WTC11 (cell line): ENCODE results near the gene DCST2. TPM values are rescaled to one million over a fixed set of nuclear protein-coding genes. Genes with fewer than 3 reads are reported as not detected.
A peak's percentile ranks its signal among the peaks of the same experiment; 100 is the strongest.

ENCODE experiments used
- ATAC-seq: fragments of 200-7000 bp; cut with Tn5 transposase; 2 replicates; pipeline ENCODE4 v1.10.0; 2021; ENCODE audit warnings: mild to moderate bottlenecking, moderate library complexity
- CTCF ChIA-PET: fragments of 300-600 bp; sonication (Branson Sonifier 250); formaldehyde crosslinking; loops from one replicate; lab custom pipeline; 2021; ENCODE audit warnings: antibody characterized with exemption; lab: Charles Lee
- POLR2A ChIA-PET: fragments of 350-600 bp; sonication (Branson Sonifier 250); formaldehyde crosslinking; loops from one replicate; lab custom pipeline; 2021; ENCODE audit warnings: antibody characterized with exemption; lab: Charles Lee
- DNase-seq: peaks from one replicate; pipeline ENCODE4 v3.0.0; 2021; ENCODE audit warnings: low spot score
- H3K27ac Mint-ChIP-seq: 2 replicates; pipeline ENCODE4 v1.8.0; 2021; ENCODE audit warnings: mixed read lengths
- H3K27me3 Mint-ChIP-seq: 2 replicates; pipeline ENCODE4 v1.8.0; 2021; ENCODE audit warnings: low read depth, mild to moderate bottlenecking, moderate library complexity, mixed read lengths
- H3K36me3 Mint-ChIP-seq: 2 replicates; pipeline ENCODE4 v1.8.0; 2021; ENCODE audit warnings: mixed read lengths
- H3K4me1 Mint-ChIP-seq: 2 replicates; pipeline ENCODE4 v1.8.0; 2022; ENCODE audit warnings: mixed read lengths
- H3K4me3 Mint-ChIP-seq: 2 replicates; pipeline ENCODE4 v1.8.0; 2021; ENCODE audit warnings: mild to moderate bottlenecking, moderate library complexity, mixed read lengths
- H3K9me3 Mint-ChIP-seq: 2 replicates; pipeline ENCODE4 v1.8.0; 2021; ENCODE audit warnings: mixed read lengths
- CBFB ChIP-seq: sonication (generic); formaldehyde crosslinking; IDR thresholded peaks from 2 replicates; pipeline ENCODE4 v1.8.1; 2022; ENCODE audit warnings: mild to moderate bottlenecking, low read depth, missing genetic modification reagents
- ELF4 ChIP-seq: sonication (generic); formaldehyde crosslinking; IDR thresholded peaks from 2 replicates; pipeline ENCODE4 v1.8.1; 2022; ENCODE audit warnings: low read depth, mild to moderate bottlenecking, moderate library complexity, missing genetic modification reagents
- FOXP1 ChIP-seq: sonication (generic); formaldehyde crosslinking; IDR thresholded peaks from 2 replicates; pipeline ENCODE4 v1.8.0; 2022; ENCODE audit warnings: missing genetic modification reagents, mild to moderate bottlenecking, moderate library complexity, borderline replicate concordance
- GRHL2 ChIP-seq: fragments of 250-450 bp; sonication (Bioruptor Pico); IDR thresholded peaks from 2 replicates; pipeline ENCODE4 v1.8.0; 2022; ENCODE audit warnings: mild to moderate bottlenecking, moderate library complexity; ENCODE audit not compliant: insufficient replicate concordance, severe bottlenecking
- JAZF1 ChIP-seq: fragments of 250-450 bp; sonication (Bioruptor Pico); IDR thresholded peaks from 2 replicates; pipeline ENCODE4 v1.9.0; 2021; ENCODE audit warnings: moderate library complexity, mild to moderate bottlenecking, inconsistent platforms
- KAT7 ChIP-seq: sonication (generic); formaldehyde crosslinking; IDR thresholded peaks from 2 replicates; pipeline ENCODE4 v1.8.1; 2023; ENCODE audit warnings: missing genetic modification reagents, mild to moderate bottlenecking, borderline replicate concordance
- MXD4 ChIP-seq: fragments of 250-450 bp; sonication (Bioruptor Pico); IDR thresholded peaks from 2 replicates; pipeline ENCODE4 v1.8.0; 2021; ENCODE audit warnings: mild to moderate bottlenecking, moderate library complexity, borderline replicate concordance
- MYBL2 ChIP-seq: sonication (generic); formaldehyde crosslinking; IDR thresholded peaks from 2 replicates; pipeline ENCODE4 v1.8.1; 2023; ENCODE audit warnings: mild to moderate bottlenecking, moderate library complexity, missing genetic modification reagents
- NR2C2 ChIP-seq: sonication (generic); formaldehyde crosslinking; IDR thresholded peaks from 2 replicates; pipeline ENCODE4 v1.8.0; 2022; ENCODE audit warnings: mild to moderate bottlenecking, missing genetic modification reagents
- NR3C1 ChIP-seq: sonication (generic); formaldehyde crosslinking; conservative IDR thresholded peaks from 2 replicates; pipeline ENCODE4 v1.8.1; 2023; ENCODE audit warnings: low read depth, mild to moderate bottlenecking, missing genetic modification reagents
- RELA ChIP-seq: sonication (generic); formaldehyde crosslinking; IDR thresholded peaks from 2 replicates; pipeline ENCODE4 v1.8.1; 2022; ENCODE audit warnings: missing genetic modification reagents, mild to moderate bottlenecking, borderline replicate concordance
- SP1 ChIP-seq: sonication (generic); formaldehyde crosslinking; conservative IDR thresholded peaks from 2 replicates; pipeline ENCODE4 v1.8.1; 2022; ENCODE audit warnings: missing genetic modification reagents
- TP53 ChIP-seq: sonication (generic); formaldehyde crosslinking; IDR thresholded peaks from 2 replicates; pipeline ENCODE4 v1.8.1; 2023; ENCODE audit warnings: mild to moderate bottlenecking, missing genetic modification reagents
- ZNF396 ChIP-seq: fragments of 250-450 bp; sonication (Bioruptor Pico); IDR thresholded peaks from 2 replicates; pipeline ENCODE4 v1.8.0; 2021; ENCODE audit warnings: mild to moderate bottlenecking, moderate library complexity, borderline replicate concordance
- ZNF416 ChIP-seq: fragments of 250-450 bp; sonication (Bioruptor Pico); IDR thresholded peaks from 2 replicates; pipeline ENCODE4 v1.9.0; 2021; ENCODE audit warnings: mild to moderate bottlenecking, inconsistent platforms
- total RNA-seq: library from RNA; stranded (reverse); gene quantifications from 3 replicates; pipeline ENCODE4 v1.2.3, GENCODE V29; 2021
- TF ChIP-seq, protein P1 (sequence below): sonication (generic); formaldehyde crosslinking; conservative IDR thresholded peaks from 2 replicates; pipeline ENCODE4 v1.8.1; 2022; ENCODE audit warnings: mild to moderate bottlenecking, missing genetic modification reagents
- TF ChIP-seq, protein P2 (sequence below): fragments of 250-450 bp; sonication (Bioruptor Pico); IDR thresholded peaks from 2 replicates; pipeline ENCODE4 v1.9.0; 2021; ENCODE audit warnings: mild to moderate bottlenecking, borderline replicate concordance
- TF ChIP-seq, protein P3 (sequence below): sonication (generic); formaldehyde crosslinking; IDR thresholded peaks from 2 replicates; pipeline ENCODE4 v1.8.1; 2022; ENCODE audit warnings: missing genetic modification reagents, borderline replicate concordance
- TF ChIP-seq, protein P4 (sequence below): fragments of 250-450 bp; sonication (Bioruptor Pico); conservative IDR thresholded peaks from 2 replicates; pipeline ENCODE4 v1.9.0; 2021; ENCODE audit warnings: mild to moderate bottlenecking
- TF ChIP-seq, protein P5 (sequence below): fragments of 250-450 bp; sonication (Bioruptor Pico); IDR thresholded peaks from 2 replicates; pipeline ENCODE4 v1.9.0; 2021; ENCODE audit warnings: mild to moderate bottlenecking

The DCST2 gene
- total RNA-seq, 1 experiment from 2014 or later, result 0.83 TPM

DNA sequence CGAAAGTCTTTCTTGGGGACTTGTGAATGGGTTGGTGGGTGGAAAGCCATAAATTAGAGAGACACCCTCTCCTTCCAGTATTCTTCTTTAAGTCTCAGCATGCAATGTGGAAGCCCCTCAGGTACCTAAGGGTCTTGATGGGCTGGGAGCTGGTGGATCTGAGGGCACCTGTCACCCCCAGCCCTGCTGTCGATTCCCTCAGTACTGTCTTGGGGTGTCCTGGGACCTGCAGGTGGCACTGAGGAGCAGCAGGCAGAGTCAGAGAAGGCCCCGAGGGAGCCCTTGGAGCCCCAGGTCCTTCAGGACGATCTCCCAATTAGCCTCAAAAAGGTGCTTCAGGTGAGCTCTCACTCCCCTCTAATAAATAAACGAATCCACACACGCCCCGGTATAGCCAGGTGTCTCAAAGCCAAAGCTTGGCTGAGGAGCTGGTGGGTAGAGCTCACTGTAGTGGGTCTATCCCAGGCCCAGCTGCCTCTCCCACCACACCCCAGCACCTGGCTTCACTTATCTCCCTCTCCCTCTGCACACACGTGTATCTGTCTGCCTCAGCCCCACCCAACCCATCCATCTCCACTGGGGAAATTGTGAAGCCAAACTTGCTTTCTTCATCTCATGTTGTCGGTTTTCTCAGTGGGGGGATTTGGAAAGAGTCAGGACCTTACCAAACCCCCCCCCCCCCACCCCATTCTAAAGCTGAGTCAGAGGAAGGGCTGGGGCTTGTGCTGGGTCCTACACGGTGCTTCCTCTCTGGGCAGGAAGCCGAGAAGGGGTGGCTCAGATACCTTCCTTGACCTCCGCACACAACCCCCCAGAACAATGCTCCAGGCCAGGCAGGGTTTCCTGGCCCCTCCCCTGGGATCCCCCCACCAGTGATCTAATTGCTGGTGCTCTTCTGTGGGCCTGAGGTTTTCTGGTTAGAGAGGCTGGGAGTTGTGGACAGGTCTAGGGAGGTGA, 19.1 kb upstream of the DCST2 start:
- Mint-ChIP-seq H3K9me3 (no peaks in the 10 kb centered on the region), H3K27ac (no peak overlapping the region), H3K4me3 (peak overlapping the region; percentile 65), H3K36me3 (no peaks in the 10 kb centered on the region), H3K27me3 (peaks cover 20% of the 10 kb centered on the region), H3K4me1 (peaks cover 26% of the 10 kb centered on the region)
- ATAC-seq (no peak), DNase-seq (no peak)
- no peak for TF ChIP-seq MXD4
- TF ChIP-seq KAT7, result no peak
- no peak for TF ChIP-seq NR2C2 (CRISPR knock-in tag)
- no peak for TF ChIP-seq JAZF1
- TF ChIP-seq ZNF396 (CRISPR knock-in tag), result no peak
- no peak for TF ChIP-seq MYBL2 (CRISPR knock-in tag)
- ChIA-PET CTCF (interaction anchor here (0.6 to 9.4 kb wide), 17 partner anchors 8 to 157 kb away, joined by 3 to 176 read pairs (median 8); partner anchors contain the start of genes EFNA3, EFNA4, SHC1 and ZBTB7B), POLR2A (no interaction called here)

DNA sequence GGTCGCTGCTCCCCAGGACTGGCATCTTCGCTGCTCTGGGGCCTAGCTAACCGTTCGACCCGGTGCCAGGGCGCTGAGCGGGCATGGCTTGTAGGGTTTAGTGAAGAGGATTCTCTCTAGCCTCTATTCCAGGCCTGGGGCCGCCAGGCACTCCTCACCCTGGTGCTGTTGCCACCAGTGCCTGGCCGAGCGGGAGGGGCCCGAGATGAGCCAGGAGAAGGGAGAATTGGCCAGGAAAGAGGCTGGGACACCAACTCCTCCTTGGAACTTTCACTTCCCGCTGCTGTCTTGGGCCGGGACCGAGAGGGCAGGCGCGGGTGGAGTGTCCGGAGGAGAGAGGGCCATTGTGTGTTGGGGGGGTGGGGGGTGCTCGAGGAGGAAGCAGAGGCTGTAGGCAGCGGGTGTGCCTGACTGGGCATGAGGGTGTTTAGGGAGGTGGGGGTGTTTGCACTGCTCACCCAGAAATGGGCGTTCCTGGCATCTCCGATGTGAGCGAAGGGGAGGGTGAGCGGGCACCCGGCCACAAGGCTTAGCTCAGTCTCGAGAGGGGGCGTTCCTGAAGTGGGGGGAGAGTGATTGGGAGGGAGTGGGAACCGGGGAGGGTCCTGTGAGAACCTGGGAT, 18.3 kb upstream of the DCST2 start:
- Mint-ChIP-seq H3K4me1 (peaks cover 32% of the 10 kb centered on the region), H3K4me3 (peak overlapping the region; percentile 65), H3K9me3 (no peaks in the 10 kb centered on the region), H3K36me3 (no peaks in the 10 kb centered on the region), H3K27ac (no peak overlapping the region), H3K27me3 (peaks cover 20% of the 10 kb centered on the region)
- ATAC-seq, result peak; percentile 1; the same call in 1 of the 2 replicates
- TF ChIP-seq ELF4 (CRISPR knock-in tag) (no peak), CBFB (CRISPR knock-in tag) (no peak)
- POLR2A ChIA-PET, result interaction anchor here (0.6 kb wide), 1 partner anchor 30 kb away, joined by 3 read pairs; no protein-coding TSS in a partner anchor
- CTCF ChIA-PET, result interaction anchor here (0.6 to 9.4 kb wide), 22 partner anchors 8 to 203 kb away, joined by 3 to 176 read pairs (median 8); partner anchors contain the start of genes EFNA3, EFNA4, SHC1 and ZBTB7B
- no peak for DNase-seq

DNA sequence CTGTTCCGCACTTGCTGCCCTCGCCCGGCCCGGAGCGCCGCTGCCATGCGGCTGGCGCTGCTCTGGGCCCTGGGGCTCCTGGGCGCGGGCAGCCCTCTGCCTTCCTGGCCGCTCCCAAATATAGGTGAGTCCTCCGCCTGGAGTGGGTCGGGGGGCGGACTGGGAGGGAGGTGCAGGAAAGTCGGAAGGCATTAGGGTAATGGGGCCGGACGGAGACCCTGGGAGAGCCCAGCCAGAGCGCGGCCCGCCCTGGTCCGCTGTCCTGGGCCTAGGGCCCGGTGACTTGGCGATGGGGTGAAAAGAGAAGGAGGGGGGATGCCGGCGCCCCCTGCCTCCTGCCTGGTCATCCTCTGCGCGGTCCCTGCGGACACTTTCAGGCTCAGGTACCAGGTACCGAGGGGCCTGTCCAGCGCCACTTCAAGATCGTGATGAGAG, 17.8 kb upstream of the DCST2 start:
- Mint-ChIP-seq H3K27me3 (peaks cover 20% of the 10 kb centered on the region), H3K4me3 (peak overlapping the region; percentile 65), H3K9me3 (no peaks in the 10 kb centered on the region), H3K27ac (no peak overlapping the region), H3K36me3 (no peaks in the 10 kb centered on the region), H3K4me1 (peaks cover 33% of the 10 kb centered on the region)
- peak; percentile 38 for DNase-seq
- POLR2A ChIA-PET, result interaction anchor here (0.6 to 0.7 kb wide), 2 partner anchors 34 to 53 kb away, joined by 3 to 4 read pairs; no protein-coding TSS in a partner anchor
- CTCF ChIA-PET, result interaction anchor here (0.6 to 9.4 kb wide), 46 partner anchors 9 to 978 kb away, joined by 3 to 176 read pairs (median 6); partner anchors contain the start of genes EFNA3, EFNA4, FLAD1 and KRTCAP2
- peak; percentile 11 for ATAC-seq
- TF ChIP-seq, protein P1, sequence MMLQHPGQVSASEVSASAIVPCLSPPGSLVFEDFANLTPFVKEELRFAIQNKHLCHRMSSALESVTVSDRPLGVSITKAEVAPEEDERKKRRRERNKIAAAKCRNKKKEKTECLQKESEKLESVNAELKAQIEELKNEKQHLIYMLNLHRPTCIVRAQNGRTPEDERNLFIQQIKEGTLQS (CRISPR knock-in tag), result no peak
- TF ChIP-seq ZNF416 (CRISPR knock-in tag) (no peak), GRHL2 (CRISPR knock-in tag) (no peak), TP53 (CRISPR knock-in tag) (no peak), RELA (no peak), KAT7 (no peak), SP1 (CRISPR knock-in tag) (peak; percentile 57; the same call in 1 of the 2 replicates), FOXP1 (CRISPR knock-in tag) (no peak), NR3C1 (0 out of 2 replicates have a peak, but pooled peaks have one; percentile 47)
- TF ChIP-seq, protein P2, sequence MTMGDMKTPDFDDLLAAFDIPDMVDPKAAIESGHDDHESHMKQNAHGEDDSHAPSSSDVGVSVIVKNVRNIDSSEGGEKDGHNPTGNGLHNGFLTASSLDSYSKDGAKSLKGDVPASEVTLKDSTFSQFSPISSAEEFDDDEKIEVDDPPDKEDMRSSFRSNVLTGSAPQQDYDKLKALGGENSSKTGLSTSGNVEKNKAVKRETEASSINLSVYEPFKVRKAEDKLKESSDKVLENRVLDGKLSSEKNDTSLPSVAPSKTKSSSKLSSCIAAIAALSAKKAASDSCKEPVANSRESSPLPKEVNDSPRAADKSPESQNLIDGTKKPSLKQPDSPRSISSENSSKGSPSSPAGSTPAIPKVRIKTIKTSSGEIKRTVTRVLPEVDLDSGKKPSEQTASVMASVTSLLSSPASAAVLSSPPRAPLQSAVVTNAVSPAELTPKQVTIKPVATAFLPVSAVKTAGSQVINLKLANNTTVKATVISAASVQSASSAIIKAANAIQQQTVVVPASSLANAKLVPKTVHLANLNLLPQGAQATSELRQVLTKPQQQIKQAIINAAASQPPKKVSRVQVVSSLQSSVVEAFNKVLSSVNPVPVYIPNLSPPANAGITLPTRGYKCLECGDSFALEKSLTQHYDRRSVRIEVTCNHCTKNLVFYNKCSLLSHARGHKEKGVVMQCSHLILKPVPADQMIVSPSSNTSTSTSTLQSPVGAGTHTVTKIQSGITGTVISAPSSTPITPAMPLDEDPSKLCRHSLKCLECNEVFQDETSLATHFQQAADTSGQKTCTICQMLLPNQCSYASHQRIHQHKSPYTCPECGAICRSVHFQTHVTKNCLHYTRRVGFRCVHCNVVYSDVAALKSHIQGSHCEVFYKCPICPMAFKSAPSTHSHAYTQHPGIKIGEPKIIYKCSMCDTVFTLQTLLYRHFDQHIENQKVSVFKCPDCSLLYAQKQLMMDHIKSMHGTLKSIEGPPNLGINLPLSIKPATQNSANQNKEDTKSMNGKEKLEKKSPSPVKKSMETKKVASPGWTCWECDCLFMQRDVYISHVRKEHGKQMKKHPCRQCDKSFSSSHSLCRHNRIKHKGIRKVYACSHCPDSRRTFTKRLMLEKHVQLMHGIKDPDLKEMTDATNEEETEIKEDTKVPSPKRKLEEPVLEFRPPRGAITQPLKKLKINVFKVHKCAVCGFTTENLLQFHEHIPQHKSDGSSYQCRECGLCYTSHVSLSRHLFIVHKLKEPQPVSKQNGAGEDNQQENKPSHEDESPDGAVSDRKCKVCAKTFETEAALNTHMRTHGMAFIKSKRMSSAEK (CRISPR knock-in tag), result no peak
- TF ChIP-seq, protein P3, sequence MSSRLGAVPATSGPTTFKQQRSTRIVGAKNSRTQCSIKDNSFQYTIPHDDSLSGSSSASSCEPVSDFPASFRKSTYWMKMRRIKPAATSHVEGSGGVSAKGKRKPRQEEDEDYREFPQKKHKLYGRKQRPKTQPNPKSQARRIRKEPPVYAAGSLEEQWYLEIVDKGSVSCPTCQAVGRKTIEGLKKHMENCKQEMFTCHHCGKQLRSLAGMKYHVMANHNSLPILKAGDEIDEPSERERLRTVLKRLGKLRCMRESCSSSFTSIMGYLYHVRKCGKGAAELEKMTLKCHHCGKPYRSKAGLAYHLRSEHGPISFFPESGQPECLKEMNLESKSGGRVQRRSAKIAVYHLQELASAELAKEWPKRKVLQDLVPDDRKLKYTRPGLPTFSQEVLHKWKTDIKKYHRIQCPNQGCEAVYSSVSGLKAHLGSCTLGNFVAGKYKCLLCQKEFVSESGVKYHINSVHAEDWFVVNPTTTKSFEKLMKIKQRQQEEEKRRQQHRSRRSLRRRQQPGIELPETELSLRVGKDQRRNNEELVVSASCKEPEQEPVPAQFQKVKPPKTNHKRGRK (CRISPR knock-in tag), result no peak
- TF ChIP-seq, protein P4, sequence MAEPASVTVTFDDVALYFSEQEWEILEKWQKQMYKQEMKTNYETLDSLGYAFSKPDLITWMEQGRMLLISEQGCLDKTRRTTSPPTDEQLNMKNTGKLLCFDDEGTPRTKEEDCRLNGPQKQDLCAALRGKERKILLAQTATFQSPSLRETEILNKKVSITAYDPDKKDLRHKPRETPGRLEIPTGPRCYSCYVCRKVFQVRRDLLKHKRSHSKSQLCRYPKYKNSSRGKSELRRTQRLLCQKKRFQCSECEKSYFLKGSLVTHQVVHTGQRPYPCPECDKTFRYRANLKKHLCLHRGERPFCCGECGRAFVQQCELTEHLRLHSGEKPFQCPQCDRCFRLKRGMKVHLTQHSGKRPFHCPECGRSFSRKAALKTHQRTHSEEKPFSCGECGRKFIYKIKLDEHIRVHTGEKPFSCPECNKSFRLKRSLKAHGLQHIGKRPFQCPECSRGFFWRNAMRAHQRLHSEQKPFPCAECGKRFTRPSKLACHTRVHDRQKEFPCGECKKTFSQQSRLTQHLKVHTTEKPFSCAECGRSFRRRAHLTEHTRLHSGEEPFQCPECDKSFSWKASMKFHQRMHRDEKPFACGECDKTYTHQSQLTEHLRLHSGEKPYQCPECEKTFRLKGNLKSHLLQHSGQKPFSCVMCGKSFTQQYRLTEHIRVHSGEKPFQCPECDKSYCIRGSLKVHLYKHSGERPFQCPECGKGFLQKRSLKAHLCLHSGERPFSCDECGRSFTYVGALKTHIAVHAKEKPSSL (CRISPR knock-in tag), result no peak
- TF ChIP-seq, protein P5, sequence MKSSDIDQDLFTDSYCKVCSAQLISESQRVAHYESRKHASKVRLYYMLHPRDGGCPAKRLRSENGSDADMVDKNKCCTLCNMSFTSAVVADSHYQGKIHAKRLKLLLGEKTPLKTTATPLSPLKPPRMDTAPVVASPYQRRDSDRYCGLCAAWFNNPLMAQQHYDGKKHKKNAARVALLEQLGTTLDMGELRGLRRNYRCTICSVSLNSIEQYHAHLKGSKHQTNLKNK (CRISPR knock-in tag), result no peak
